Cardiac muscle cell (in vitro differentiated cells and primary cell): ENCODE results near the gene SLC5A3. TPM values are rescaled to one million over a fixed set of nuclear protein-coding genes. Genes with fewer than 3 reads are reported as not detected.

Experiments used
- DNase-seq, 2 donors: peaks; one replicate each; pipeline versions ENCODE4 v3.0.0 to v3.0.0-alpha.2; 2010 to 2017; ENCODE audit warnings: low read depth in 1 of 2, low spot score in 1 of 2
- H3K27ac ChIP-seq: fragments of 200-600 bp; sonication (generic); 2 replicates; pipeline ENCODE4 v1.5.1; 2016
- H3K27me3 ChIP-seq: fragments of 200-600 bp; sonication (generic); 2 replicates; pipeline ENCODE4 v1.6.0; 2016; ENCODE audit warnings: control low read depth
- H3K36me3 ChIP-seq: fragments of 200-600 bp; sonication (generic); 2 replicates; pipeline ENCODE4 v1.5.1; 2016; ENCODE audit warnings: control low read depth
- H3K4me1 ChIP-seq: fragments of 200-600 bp; sonication (generic); 2 replicates; pipeline ENCODE4 v1.8.1; 2017; ENCODE audit warnings: low read depth, mild to moderate bottlenecking, mixed run types
- H3K4me3 ChIP-seq: fragments of 200-600 bp; sonication (generic); 2 replicates; pipeline ENCODE4 v1.5.1; 2016; ENCODE audit warnings: mild to moderate bottlenecking
- H3K9me3 ChIP-seq: fragments of 200-600 bp; sonication (generic); 2 replicates; pipeline ENCODE4 v1.5.1; 2017; ENCODE audit warnings: low read depth, mild to moderate bottlenecking, control low read depth
- CTCF ChIP-seq: IDR thresholded peaks from 2 replicates; pipeline ENCODE4 v1.5.1; 2012; ENCODE audit warnings: low read depth, mild to moderate bottlenecking, low read length
- polyA plus RNA-seq: library from polyadenylated mRNA; unstranded; fragments of >200 nt; fragmentation: Nextera tagmentation; extraction: Ambion mirVana; gene quantifications from 2 replicates; pipeline ENCODE4 v1.2.1, GENCODE V29; 2016
- total RNA-seq: library from RNA; depleted of rRNA; stranded (reverse); fragments of >200 nt; gene quantifications from 2 replicates; pipeline ENCODE4 v1.2.3, GENCODE V29; 2016

SLC5A3 gene
- total and polyA plus RNA-seq, 2 experiments from 2014 or later: 3.0 to 17.0 TPM

GRCh38 chr21:34073749-34074282 is 438 bp downstream of the SLC5A3 start:
- peak in 1 of 2 donors; percentile 56 for DNase-seq
- no peaks in the 10 kb centered on the region for H3K9me3 ChIP-seq
- H3K4me1 ChIP-seq: peaks cover 42% of the 10 kb centered on the region
- TF ChIP-seq CTCF: no peak
- peak overlapping the region; percentile 77 for H3K4me3 ChIP-seq
- H3K36me3 ChIP-seq: no peaks in the 10 kb centered on the region
- H3K27me3 ChIP-seq: no peaks in the 10 kb centered on the region
- peak overlapping the region; percentile 96 for H3K27ac ChIP-seq

GRCh38 chr21:34074283-34075090 is 1.1 kb downstream of the SLC5A3 start:
- TF ChIP-seq CTCF: no peak
- H3K27ac ChIP-seq: peak overlapping the region; percentile 55
- H3K27me3 ChIP-seq: no peaks in the 10 kb centered on the region
- peak; percentile 9 to 34 for DNase-seq
- H3K9me3 ChIP-seq: no peaks in the 10 kb centered on the region
- no peaks in the 10 kb centered on the region for H3K36me3 ChIP-seq
- H3K4me1 ChIP-seq: peaks cover 42% of the 10 kb centered on the region
- peak overlapping the region; percentile 77 for H3K4me3 ChIP-seq

- Histone ChIP-seq H3K4me3 (peak overlapping the region; percentile 77), H3K27me3 (no peaks in the 10 kb centered on the region), H3K27ac (peak overlapping the region; percentile 55), H3K9me3 (no peaks in the 10 kb centered on the region), H3K36me3 (no peaks in the 10 kb centered on the region), H3K4me1 (peaks cover 42% of the 10 kb centered on the region)
- TF ChIP-seq CTCF: no peak
- no peak for DNase-seq
Observed at GRCh38 chr21:34075091-34075425, 1.7 kb downstream of the SLC5A3 start.

- no peak for TF ChIP-seq CTCF
- Histone ChIP-seq H3K4me3 (peak overlapping the region; percentile 77), H3K27ac (peak overlapping the region; percentile 1)
Observed at GRCh38 chr21:34075760-34076660, 2.6 kb downstream of the SLC5A3 start.

GRCh38 chr21:34076835-34077234 is 3.5 kb downstream of the SLC5A3 start:
- H3K4me1 ChIP-seq: peaks cover 55% of the 10 kb centered on the region
- H3K27me3 ChIP-seq: no peaks in the 10 kb centered on the region
- no peaks in the 10 kb centered on the region for H3K9me3 ChIP-seq
- DNase-seq: no peak
- no peak overlapping the region for H3K4me3 ChIP-seq
- TF ChIP-seq CTCF: no peak
- no peaks in the 10 kb centered on the region for H3K36me3 ChIP-seq
- H3K27ac ChIP-seq: no peak overlapping the region

More at GRCh38 chr21:34075760-34076660, 2.6 kb downstream of the SLC5A3 start:
- DNase-seq: peak in 1 of 2 donors; percentile 3
- H3K36me3 ChIP-seq: no peaks in the 10 kb centered on the region
- H3K9me3 ChIP-seq: no peaks in the 10 kb centered on the region
- no peaks in the 10 kb centered on the region for H3K27me3 ChIP-seq
- peaks cover 49% of the 10 kb centered on the region for H3K4me1 ChIP-seq
